Stimulated activated CD4-positive, alpha-beta T cell treated with anti-CD3 and anti-CD28 coated beads, Interleukin-15, amount 100 ng/mL, for 48 hours (primary cell): ENCODE measurements around the gene RIN2.
"Not testable (repeated sequence)": the region's sequence is repeated elsewhere in the genome, so short reads cannot be mapped to it uniquely, and the experiment has no call there.

Experiments
- DNase-seq, 2 donors: peaks; one replicate each; pipeline ENCODE4 v3.0.0-alpha.2; 2020; ENCODE audit warnings: low read depth in 2 of 2

Gene RIN2

GRCh38 chr20:19787366-19787765 lies 29.3 kb downstream of the RIN2 start:
- no peak for DNase-seq

GRCh38 chr20:19789009-19789408 lies 31.0 kb downstream of the RIN2 start:
- no peak for DNase-seq

- no peak for DNase-seq
These were observed 31.4 kb downstream of the RIN2 start for GRCh38 chr20:19789446-19789845.

- DNase-seq, result no peak
These were observed 33.8 kb downstream of the RIN2 start for GRCh38 chr20:19791887-19792286.

- no peak for DNase-seq
These were observed 35.7 kb downstream of the RIN2 start for GRCh38 chr20:19793716-19794115.

GRCh38 chr20:19794941-19795340 lies 36.9 kb downstream of the RIN2 start:
- DNase-seq, result no peak

- DNase-seq, result no peak
These were observed 41.3 kb downstream of the RIN2 start for GRCh38 chr20:19799325-19799724.

GRCh38 chr20:19802099-19802491 lies 44.0 kb downstream of the RIN2 start:
- no peak for DNase-seq

GRCh38 chr20:19802492-19803158 lies 44.6 kb downstream of the RIN2 start:
- no peak for DNase-seq

GRCh38 chr20:19806276-19806675 lies 48.2 kb downstream of the RIN2 start:
- not testable (repeated sequence) for DNase-seq

- no peak for DNase-seq
These were observed 48.7 kb downstream of the RIN2 start for GRCh38 chr20:19806806-19807190.

GRCh38 chr20:19807191-19807945 lies 49.3 kb downstream of the RIN2 start:
- DNase-seq, result no peak
